Glutamatergic neuron (in vitro differentiated cells): ENCODE data around the gene HRC. TPM values are rescaled to one million over a fixed set of nuclear protein-coding genes. Genes with fewer than 3 reads are reported as not detected.

ENCODE experiments used
- DNase-seq: peaks from one replicate; pipeline ENCODE4 v3.0.0; 2022
- H3K27ac Mint-ChIP-seq: one replicate; pipeline ENCODE4 v1.8.0; 2020; ENCODE audit warnings: mild to moderate bottlenecking, mixed read lengths, inconsistent platforms; ENCODE audit not compliant: unreplicated experiment
- H3K27me3 Mint-ChIP-seq: one replicate; pipeline ENCODE4 v1.8.0; 2020; ENCODE audit warnings: mild to moderate bottlenecking, moderate library complexity, mixed read lengths, inconsistent platforms; ENCODE audit not compliant: unreplicated experiment
- H3K36me3 Mint-ChIP-seq: one replicate; pipeline ENCODE4 v1.8.0; 2020; ENCODE audit warnings: mild to moderate bottlenecking, mixed read lengths, inconsistent platforms; ENCODE audit not compliant: unreplicated experiment
- H3K4me1 Mint-ChIP-seq: one replicate; pipeline ENCODE4 v1.8.0; 2020; ENCODE audit warnings: mild to moderate bottlenecking, low read depth, mixed read lengths, inconsistent platforms; ENCODE audit not compliant: unreplicated experiment
- H3K4me3 Mint-ChIP-seq: one replicate; pipeline ENCODE4 v1.8.0; 2020; ENCODE audit warnings: mild to moderate bottlenecking, mixed read lengths, inconsistent platforms; ENCODE audit not compliant: unreplicated experiment
- H3K9me3 Mint-ChIP-seq: one replicate; pipeline ENCODE4 v1.8.0; 2020; ENCODE audit warnings: mild to moderate bottlenecking, moderate library complexity, mixed read lengths, inconsistent platforms; ENCODE audit not compliant: unreplicated experiment
- CTCF ChIP-seq: fragments of 200-600 bp; sonication (generic); IDR thresholded peaks from one replicate; pipeline ENCODE4 v1.5.0; 2021; ENCODE audit not compliant: partially characterized antibody, unreplicated experiment
- total RNA-seq: library from RNA; stranded (reverse); fragmentation: NEBNext Ultra II Directional; extraction: Animal tissue kit (Norgen Biotek cat#: 25700); gene quantifications from one replicate; pipeline ENCODE4 v1.2.1, GENCODE V29; 2021; ENCODE audit not compliant: unreplicated experiment

The HRC gene
- total RNA-seq, 1 donor from 2014 or later, result 26.6 TPM

GRCh38 chr19:49168421-49168820 lies 13.2 kb upstream of the HRC start:
- TF ChIP-seq CTCF, result no peak
- H3K27ac Mint-ChIP-seq, result no peak overlapping the region
- no peaks in the 10 kb centered on the region for H3K36me3 Mint-ChIP-seq
- peaks cover 8% of the 10 kb centered on the region for H3K27me3 Mint-ChIP-seq
- peaks cover 3% of the 10 kb centered on the region for H3K9me3 Mint-ChIP-seq
- no peak for DNase-seq
- no peak overlapping the region for H3K4me3 Mint-ChIP-seq
- H3K4me1 Mint-ChIP-seq, result no peaks in the 10 kb centered on the region

- no peak overlapping the region for H3K27ac Mint-ChIP-seq
- no peak for TF ChIP-seq CTCF
- peaks cover 8% of the 10 kb centered on the region for H3K27me3 Mint-ChIP-seq
- H3K36me3 Mint-ChIP-seq, result no peaks in the 10 kb centered on the region
- H3K4me1 Mint-ChIP-seq, result no peaks in the 10 kb centered on the region
- no peak overlapping the region for H3K4me3 Mint-ChIP-seq
- peaks cover 3% of the 10 kb centered on the region for H3K9me3 Mint-ChIP-seq
- DNase-seq, result no peak
Measured at GRCh38 chr19:49167857-49168409, 12.7 kb upstream of the HRC start.

GRCh38 chr19:49165865-49166301 lies 10.7 kb upstream of the HRC start:
- peaks cover 3% of the 10 kb centered on the region for H3K9me3 Mint-ChIP-seq
- H3K36me3 Mint-ChIP-seq, result no peaks in the 10 kb centered on the region
- H3K4me1 Mint-ChIP-seq, result no peaks in the 10 kb centered on the region
- no peak overlapping the region for H3K27ac Mint-ChIP-seq
- no peak overlapping the region for H3K4me3 Mint-ChIP-seq
- DNase-seq, result peak; percentile 20
- peaks cover 7% of the 10 kb centered on the region for H3K27me3 Mint-ChIP-seq
- no peak for TF ChIP-seq CTCF

- DNase-seq, result no peak
- no peaks in the 10 kb centered on the region for H3K36me3 Mint-ChIP-seq
- no peak overlapping the region for H3K4me3 Mint-ChIP-seq
- H3K27me3 Mint-ChIP-seq, result peaks cover 6% of the 10 kb centered on the region
- H3K4me1 Mint-ChIP-seq, result no peaks in the 10 kb centered on the region
- TF ChIP-seq CTCF, result no peak
- H3K9me3 Mint-ChIP-seq, result peaks cover 1% of the 10 kb centered on the region
- no peak overlapping the region for H3K27ac Mint-ChIP-seq
Measured at GRCh38 chr19:49165111-49165750, 10.0 kb upstream of the HRC start.

GRCh38 chr19:49161987-49162386 lies 6.8 kb upstream of the HRC start:
- Mint-ChIP-seq H3K27ac (no peak overlapping the region), H3K36me3 (peaks cover 4% of the 10 kb centered on the region), H3K27me3 (peaks cover 6% of the 10 kb centered on the region), H3K9me3 (peaks cover 8% of the 10 kb centered on the region), H3K4me1 (peaks cover 3% of the 10 kb centered on the region), H3K4me3 (no peak overlapping the region)
- no peak for TF ChIP-seq CTCF
- DNase-seq, result no peak
